Ovary (tissue), 9 donors: ENCODE results near the gene AQP2. TPM values are rescaled to one million over a fixed set of nuclear protein-coding genes. Genes with fewer than 3 reads are reported as not detected.

Source experiments
- DNase-seq, 5 donors: peaks; one replicate each; pipeline ENCODE4 v3.0.0-alpha.2; 2019 to 2020
- H3K27ac ChIP-seq, 2 donors: fragments of 200-600 bp; one replicate each; pipeline versions ENCODE4 v1.5.1 to v1.8.0; 2019 to 2022
- H3K27me3 ChIP-seq: fragments of 200-600 bp; one replicate; pipeline ENCODE4 v1.8.0; 2022
- H3K36me3 ChIP-seq: fragments of 200-600 bp; sonication (generic); one replicate; pipeline ENCODE4 v1.5.1; 2019
- H3K4me1 ChIP-seq: one replicate; pipeline ENCODE4 v1.8.1; 2013; ENCODE audit warnings: mild to moderate bottlenecking, moderate library complexity; ENCODE audit not compliant: insufficient read depth
- H3K4me3 ChIP-seq: fragments of 200-600 bp; sonication (generic); one replicate; pipeline ENCODE4 v1.5.1; 2017
- H3K9me3 ChIP-seq, 2 donors: fragments of 200-600 bp in 1 of 2; sonication (generic) in 1 of 2; one replicate each; pipeline versions ENCODE4 v1.5.1 to v1.8.1; 2013 to 2019; ENCODE audit warnings: mild to moderate bottlenecking in 1 of 2, moderate library complexity in 1 of 2
- CTCF ChIP-seq, 3 donors: fragments of 450-650 bp in 2 of 3; fragments of 200-600 bp in 1 of 3; IDR thresholded peaks; one replicate each; pipeline versions ENCODE4 v1.5.1 to v1.8.0; 2016 to 2022; ENCODE audit warnings: antibody characterized with exemption in 3 of 3, mild to moderate bottlenecking in 1 of 3
- EP300 ChIP-seq: sonication (generic); formaldehyde crosslinking; IDR thresholded peaks from one replicate; pipeline ENCODE4 v1.6.1; 2017; ENCODE audit warnings: antibody characterized with exemption
- POLR2A ChIP-seq: fragments of 450-650 bp; IDR thresholded peaks from one replicate; pipeline ENCODE4 v1.6.1; 2017; ENCODE audit warnings: antibody characterized with exemption, mild to moderate bottlenecking, moderate library complexity
- WGBS, 3 donors: extraction: QIAGEN DNeasy Blood & Tissue Kit in 1 of 3; methylation state at CpG; one replicate each; pipeline versions ENCODE4 v1.1.5 to v1.1.7; 2013 to 2017; 5-methylcytosine and 5-hydroxymethylcytosine counted together
- intact Hi-C, 4 donors: fragments of 100-400 bp; cut with DNase I; formaldehyde crosslinking; loops; one replicate each; pipeline versions ENCODE4 v1.11.0 to v1.15.1; 2022 to 2023
- polyA plus RNA-seq, 2 donors: library from polyadenylated mRNA; stranded (reverse); fragments of 200-250 nt in 1 of 2; fragments of 350-450 nt in 1 of 2; fragmentation: Illumina TruSeq in 1 of 2; extraction: RNeasy Lipid Tissue Mini Kit (QIAGEN cat#74804) in 1 of 2; gene quantifications; one replicate each; pipeline ENCODE4 v1.2.3, GENCODE V29; 2013 to 2014
- total RNA-seq, 7 donors: library from RNA; depleted of rRNA in 2 of 7; stranded (reverse); fragments of >200 nt in 2 of 7; fragmentation: NEBNext Ultra II Directional in 3 of 7; extraction: Animal tissue kit (Norgen Biotek cat#: 25700) in 3 of 7; gene quantifications; one replicate each; pipeline versions ENCODE4 v1.1.0 to v1.2.4, GENCODE V29; 2016 to 2023
- donor health status: DM: no; HTN: no; CAD: no; lungs with moderate emphysema.
- donor health status: DM: no; HTN: no; CAD: no.
- donor health status: Bipolar disorder and iron deficiency.
- donor health status: DM: yes; HTN: yes; CAD: no.
- donor health status: DM: no; HTN: no; CAD: no.
- donor health status: DM: yes; HTN: yes; CAD: no.

AQP2 gene
- total and polyA plus RNA-seq, 9 donors: 0.11 to 3.7 (median 2.1) TPM; not detected in 6

DNA sequence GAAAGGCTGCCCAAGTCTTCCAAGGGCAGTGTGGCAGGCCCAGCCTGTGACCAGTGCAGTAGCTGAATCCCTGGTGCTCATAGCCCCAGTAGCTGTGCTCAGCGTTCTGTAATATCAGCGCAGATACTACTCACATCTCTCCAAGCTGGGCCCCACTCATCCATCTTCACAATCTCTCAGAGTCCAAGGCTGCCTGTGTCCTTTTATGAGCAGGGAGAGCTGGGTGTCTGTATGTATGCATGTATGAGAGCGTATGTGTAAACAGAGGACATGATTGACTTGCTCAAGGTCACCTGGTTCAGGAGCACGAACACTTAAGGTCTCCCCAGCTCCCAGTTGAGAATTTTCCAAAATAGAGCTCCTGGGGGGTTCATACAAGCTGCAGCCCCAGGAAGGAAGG is 27.6 kb downstream of the AQP2 start:
- Histone ChIP-seq H3K4me1 (peaks cover 5% of the 10 kb centered on the region), H3K36me3 (no peaks in the 10 kb centered on the region), H3K9me3 (no peaks in the 10 kb centered on the region), H3K27me3 (no peaks in the 10 kb centered on the region), H3K4me3 (no peak overlapping the region), H3K27ac (no peak overlapping the region)
- intact Hi-C loops: no loop called here
- WGBS, 3 donors: 64 to 77% (median 71%) methylated on average over 4 of the region's 4 CpGs
- DNase-seq: no peak
- TF ChIP-seq EP300 (no peak), CTCF (IDR thresholded peaks at IDR 0.05) (no peak), POLR2A (no peak)

GRCh38 chr12:49979016-49979586 is 28.6 kb downstream of the AQP2 start:
- 90 to 95% (median 92%) methylated on average over 10 of the region's 10 CpGs for WGBS, 3 donors
- no peaks in the 10 kb centered on the region for H3K36me3 ChIP-seq
- no peak overlapping the region for H3K27ac ChIP-seq
- no peak overlapping the region for H3K4me3 ChIP-seq
- H3K9me3 ChIP-seq: no peaks in the 10 kb centered on the region
- DNase-seq: no peak
- peaks cover 5% of the 10 kb centered on the region for H3K4me1 ChIP-seq
- intact Hi-C loops: no loop called here
- TF ChIP-seq EP300 (no peak), CTCF (IDR thresholded peaks at IDR 0.05) (no peak), POLR2A (no peak)
- H3K27me3 ChIP-seq: no peaks in the 10 kb centered on the region

- no peak for DNase-seq
- no peaks in the 10 kb centered on the region for H3K9me3 ChIP-seq
- H3K27me3 ChIP-seq: no peaks in the 10 kb centered on the region
- H3K4me3 ChIP-seq: no peak overlapping the region
- H3K4me1 ChIP-seq: peaks cover 2% of the 10 kb centered on the region
- WGBS, 3 donors: 89 to 93% (median 92%) methylated on average over 3 of the region's 3 CpGs
- TF ChIP-seq EP300: no peak
- TF ChIP-seq POLR2A: no peak
- TF ChIP-seq CTCF (IDR thresholded peaks at IDR 0.05): no peak
- no peak overlapping the region for H3K27ac ChIP-seq
- no peaks in the 10 kb centered on the region for H3K36me3 ChIP-seq
- intact Hi-C loops: no loop called here
These were observed 29.3 kb downstream of the AQP2 start for GRCh38 chr12:49979791-49980190.

DNA sequence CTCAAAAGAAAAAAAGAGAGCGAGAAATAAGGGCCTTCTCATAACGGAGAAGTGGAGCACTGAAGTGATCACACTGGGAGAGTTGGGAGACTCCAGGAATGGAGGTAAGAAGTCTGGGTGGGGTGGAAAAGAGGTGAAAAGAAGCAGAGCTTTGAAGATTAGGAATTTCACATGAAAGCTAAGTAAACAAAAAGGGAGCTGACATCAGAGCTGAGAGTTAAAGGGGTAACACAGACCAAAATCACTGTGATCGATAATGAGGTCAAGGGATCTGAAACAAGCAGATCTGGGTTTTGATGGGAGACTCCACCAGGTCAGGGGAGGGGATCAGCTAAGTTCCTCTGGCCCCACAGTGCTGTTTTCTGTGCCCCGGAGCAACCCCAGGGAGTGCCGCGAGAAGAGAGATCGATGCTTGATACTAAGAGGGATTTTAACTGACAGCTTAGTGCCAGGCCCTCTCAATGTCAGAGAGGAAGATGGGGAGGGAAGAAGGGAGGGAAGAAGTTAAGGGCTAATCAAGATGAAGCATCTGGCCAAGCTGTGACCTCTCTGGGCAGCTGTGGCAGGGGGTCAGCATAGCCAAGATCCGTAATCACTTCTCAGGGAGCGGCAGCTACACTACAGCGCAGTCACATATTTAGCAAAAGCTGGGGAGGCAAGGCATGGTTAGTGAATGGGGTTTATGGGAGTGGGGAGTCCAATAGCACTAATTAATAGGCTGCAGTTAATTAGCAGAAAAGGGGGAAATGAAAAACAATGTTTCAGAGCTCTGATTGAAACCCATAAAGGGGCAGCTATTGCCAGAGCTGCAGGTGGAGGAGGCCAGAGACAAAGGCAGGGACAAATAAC is 30.2 kb downstream of the AQP2 start:
- intact Hi-C loops: no loop called here
- Histone ChIP-seq H3K27ac (no peak overlapping the region), H3K36me3 (no peaks in the 10 kb centered on the region), H3K9me3 (no peaks in the 10 kb centered on the region), H3K4me1 (no peaks in the 10 kb centered on the region), H3K27me3 (no peaks in the 10 kb centered on the region), H3K4me3 (no peak overlapping the region)
- 91 to 96% (median 96%) methylated on average over 10 of the region's 10 CpGs for WGBS, 3 donors
- TF ChIP-seq CTCF (IDR thresholded peaks at IDR 0.05): no peak
- TF ChIP-seq EP300: no peak
- TF ChIP-seq POLR2A: no peak
- DNase-seq: no peak
